Glomerular visceral epithelial cell (primary cell): ENCODE results near the gene LAMB1.
A peak's percentile ranks its signal among the peaks of the same experiment; 100 is the strongest.
"Not testable (repeated sequence)": the region's sequence is repeated elsewhere in the genome, so short reads cannot be mapped to it uniquely, and the experiment has no call there.

Experiments
- DNase-seq: peaks from one replicate; pipeline ENCODE4 v3.0.0-alpha.2; 2016; ENCODE audit errors: extremely low spot score

Gene LAMB1

GRCh38 chr7:108002726-108003598 lies at the start of gene LAMB1:
Gene LAMB1 (minus strand): TSS chr7:108003161. CDS start chr7:108002885, 276 bp downstream.
- peak; percentile 87 for DNase-seq

- no peak for DNase-seq
These were observed 48.5 kb upstream of the LAMB1 start for GRCh38 chr7:108051454-108051853.

- no peak for DNase-seq
These were observed 47.0 kb upstream of the LAMB1 start for GRCh38 chr7:108049962-108050361.

GRCh38 chr7:108048422-108048821 lies 45.5 kb upstream of the LAMB1 start:
- no peak for DNase-seq

GRCh38 chr7:108046952-108047506 lies 44.1 kb upstream of the LAMB1 start:
- DNase-seq: no peak

GRCh38 chr7:108045669-108046068 lies 42.7 kb upstream of the LAMB1 start:
- DNase-seq: no peak

- DNase-seq: no peak
These were observed 42.2 kb upstream of the LAMB1 start for GRCh38 chr7:108045154-108045553.

GRCh38 chr7:108044345-108044744 lies 41.4 kb upstream of the LAMB1 start:
- no peak for DNase-seq

- no peak for DNase-seq
These were observed 36.0 kb upstream of the LAMB1 start for GRCh38 chr7:108038986-108039385.

GRCh38 chr7:108037741-108038140 lies 34.8 kb upstream of the LAMB1 start:
- DNase-seq: no peak

- no peak for DNase-seq
These were observed 34.2 kb upstream of the LAMB1 start for GRCh38 chr7:108037140-108037539.

GRCh38 chr7:108034586-108034985 lies 31.6 kb upstream of the LAMB1 start:
- no peak for DNase-seq

GRCh38 chr7:108033776-108034497 lies 31.0 kb upstream of the LAMB1 start:
- no peak for DNase-seq

GRCh38 chr7:108033309-108033708 lies 30.3 kb upstream of the LAMB1 start:
- not testable (repeated sequence) for DNase-seq

GRCh38 chr7:108030516-108030915 lies 27.6 kb upstream of the LAMB1 start:
- DNase-seq: no peak

GRCh38 chr7:108029034-108029433 lies 26.1 kb upstream of the LAMB1 start:
- DNase-seq: no peak

- DNase-seq: no peak
These were observed 25.1 kb upstream of the LAMB1 start for GRCh38 chr7:108028111-108028510.

GRCh38 chr7:108027239-108027638 lies 24.3 kb upstream of the LAMB1 start:
- DNase-seq: no peak

GRCh38 chr7:108026647-108027046 lies 23.7 kb upstream of the LAMB1 start:
- no peak for DNase-seq

- no peak for DNase-seq
These were observed 23.2 kb upstream of the LAMB1 start for GRCh38 chr7:108026116-108026515.

- DNase-seq: no peak
These were observed 21.6 kb upstream of the LAMB1 start for GRCh38 chr7:108024538-108024937.

- DNase-seq: no peak
These were observed 17.6 kb upstream of the LAMB1 start for GRCh38 chr7:108020585-108020984.

GRCh38 chr7:108018668-108019067 lies 15.7 kb upstream of the LAMB1 start:
- DNase-seq: no peak
